Medulla oblongata (tissue), 1 donor: ENCODE results near the gene NOXA1.
"Not testable (repeated sequence)": the region's sequence is repeated elsewhere in the genome, so short reads cannot be mapped to it uniquely, and the experiment has no call there.

Experiments used
- DNase-seq: peaks from one replicate; pipeline ENCODE4 v3.0.0-alpha.2; 2015; ENCODE audit errors: extremely low spot score

The NOXA1 gene

GRCh38 chr9:137439158-137439714 is 16.0 kb downstream of the NOXA1 start:
- no peak for DNase-seq

GRCh38 chr9:137441289-137441934 is 18.2 kb downstream of the NOXA1 start, which contains the start of gene ENTPD8:
Gene ENTPD8 (minus strand): TSS chr9:137441357. CDS start chr9:137438285, 3,072 bp downstream.
- DNase-seq, result no peak

- no peak for DNase-seq
These were observed 18.7 kb downstream of the NOXA1 start for GRCh38 chr9:137441935-137442321.

GRCh38 chr9:137444106-137444790 is 21.1 kb downstream of the NOXA1 start:
- DNase-seq, result no peak

- DNase-seq, result peak; percentile 85
These were observed 22.1 kb downstream of the NOXA1 start for GRCh38 chr9:137445275-137445807.

- no peak for DNase-seq
These were observed 22.8 kb downstream of the NOXA1 start for GRCh38 chr9:137445930-137446431.

- DNase-seq, result peak; percentile 50
These were observed 23.8 kb downstream of the NOXA1 start for GRCh38 chr9:137446851-137447471.

- peak; percentile 63 for DNase-seq
These were observed 24.8 kb downstream of the NOXA1 start for GRCh38 chr9:137447722-137448601.

- no peak for DNase-seq
These were observed 25.4 kb downstream of the NOXA1 start for GRCh38 chr9:137448602-137448962.

GRCh38 chr9:137449081-137449844 is 26.1 kb downstream of the NOXA1 start:
- no peak for DNase-seq

GRCh38 chr9:137449931-137450538 is 26.8 kb downstream of the NOXA1 start:
- DNase-seq, result no peak

- not testable (repeated sequence) for DNase-seq
These were observed 27.5 kb downstream of the NOXA1 start for GRCh38 chr9:137450539-137451222.

- DNase-seq, result not testable (repeated sequence)
These were observed 28.2 kb downstream of the NOXA1 start for GRCh38 chr9:137451264-137452005.

- DNase-seq, result no peak
These were observed 29.0 kb downstream of the NOXA1 start for GRCh38 chr9:137452006-137452760.

GRCh38 chr9:137452761-137453642 is 29.8 kb downstream of the NOXA1 start:
- no peak for DNase-seq

GRCh38 chr9:137453643-137454081 is 30.5 kb downstream of the NOXA1 start:
- DNase-seq, result peak; percentile 58

- DNase-seq, result no peak
These were observed 31.0 kb downstream of the NOXA1 start for GRCh38 chr9:137454145-137454596.
